K562 (cell line): ENCODE measurements around the gene GRB10. TPM values are rescaled to one million over a fixed set of nuclear protein-coding genes. Genes with fewer than 3 reads are reported as not detected.
A peak's percentile ranks its signal among the peaks of the same experiment; 100 is the strongest.

Experiments used
- ATAC-seq: fragments of 200-7000 bp; cut with Tn5 transposase; 3 replicates; pipeline ENCODE4 v1.9.1; 2020; ENCODE audit warnings: moderate library complexity
- BruUV-seq: library from RNA; stranded (reverse); fragments of 400-500 nt; replicated peaks from 2 replicates; lab custom pipeline; 2021; lab: Mats Ljungman, UMichigan
- CTCF ChIA-PET: fragments of 300-600 bp; formaldehyde crosslinking; extraction: SDS; loops from one replicate; lab custom pipeline; 2021; ENCODE audit warnings: low intra/inter-chr PET ratio; lab: Yijun Ruan, JAX
- POLR2A ChIA-PET: fragments of 300-600, 350-650 bp; sonication (Branson Sonifier 250); formaldehyde crosslinking; extraction: SDS; loops from one replicate; lab custom pipeline; 2021; ENCODE audit warnings: antibody characterized with exemption, inconsistent platforms; lab: Yijun Ruan, JAX
- DNase-seq, 4 experiments: peaks; one replicate each; pipeline versions ENCODE4 v3.0.0 to v3.0.0-alpha.2; 2011 to 2018; ENCODE audit warnings: low spot score in 3 of 4, mixed read lengths in 3 of 4; ENCODE audit errors: extremely low read depth in 1 of 4
- FAIRE-seq: peaks from 2 replicates; lab custom pipeline; 2011; peaks lifted over from hg19 to GRCh38; lab: Jason Lieb, UNC
- H2AFZ ChIP-seq: 2 replicates; pipeline ENCODE4 v1.6.0; 2011; ENCODE audit warnings: low read depth, low read length, control low read depth, inconsistent platforms
- H3K27ac ChIP-seq: fragments of 200-600 bp; 3 replicates; pipeline ENCODE4 v1.8.0; 2011; ENCODE audit warnings: low read depth, mild to moderate bottlenecking, control low read depth, inconsistent platforms, low read length, moderate library complexity, mixed read lengths; ENCODE audit errors: extremely low read depth
- H3K27me3 ChIP-seq, 2 experiments: fragments of 300-600 bp in 1 of 2; 2 replicates in 1 of 2; 3 replicates in 1 of 2; pipeline versions ENCODE4 v1.6.0 to v1.8.0; 2011; ENCODE audit warnings: inconsistent platforms in 2 of 2, low read length in 2 of 2, mild to moderate bottlenecking in 1 of 2, mixed read lengths in 1 of 2, moderate library complexity in 1 of 2; ENCODE audit not compliant: control insufficient read depth in 2 of 2, insufficient read depth in 2 of 2
- H3K36me3 ChIP-seq: fragments of 300-600 bp; 3 replicates; pipeline ENCODE4 v1.8.0; 2011; ENCODE audit warnings: mild to moderate bottlenecking, low read length, inconsistent platforms; ENCODE audit not compliant: control insufficient read depth, insufficient read depth
- H3K4me1 ChIP-seq, 2 experiments: fragments of 200-600 bp in 1 of 2; replicated peaks in 1 of 2; 2 replicates in 1 of 2; 3 replicates in 1 of 2; pipeline versions ENCODE4 v1.5.1 to v1.8.0; 2011; ENCODE audit warnings: inconsistent platforms in 2 of 2, low read length in 2 of 2, mild to moderate bottlenecking in 1 of 2, mixed read lengths in 1 of 2, moderate library complexity in 1 of 2; ENCODE audit not compliant: control insufficient read depth in 2 of 2, insufficient read depth in 2 of 2
- H3K4me2 ChIP-seq: 2 replicates; pipeline ENCODE4 v1.6.1; 2011; ENCODE audit warnings: low read length, control low read depth, inconsistent platforms, mixed read lengths; ENCODE audit not compliant: insufficient read depth
- H3K4me3 ChIP-seq: fragments of 200-600 bp; sonication (generic), shearing (Covaris generic); 2 replicates; pipeline ENCODE4 v1.5.1; 2016; ENCODE audit warnings: control low read depth, inconsistent platforms
- H3K79me2 ChIP-seq: fragments of 200-600 bp; 3 replicates; pipeline ENCODE4 v1.8.0; 2011; ENCODE audit warnings: low read length, inconsistent platforms; ENCODE audit not compliant: control insufficient read depth, insufficient read depth
- H3K9ac ChIP-seq, 2 experiments: 2 replicates each; pipeline versions ENCODE4 v1.6.0 to v1.6.1; 2011; ENCODE audit warnings: low read depth in 2 of 2, low read length in 2 of 2, control low read depth in 1 of 2, inconsistent platforms in 1 of 2, mild to moderate bottlenecking in 1 of 2, mixed read lengths in 1 of 2; ENCODE audit not compliant: insufficient read depth in 1 of 2
- H3K9me1 ChIP-seq: one replicate; pipeline ENCODE4 v1.6.0; 2011; ENCODE audit warnings: inconsistent platforms, mild to moderate bottlenecking, low read length, moderate library complexity; ENCODE audit not compliant: control insufficient read depth, insufficient read depth
- H3K9me3 ChIP-seq: replicated peaks from 2 replicates; pipeline ENCODE4 v1.5.1; 2011; ENCODE audit warnings: low read depth, low read length, inconsistent platforms; ENCODE audit not compliant: control insufficient read depth, insufficient read depth
- H4K20me1 ChIP-seq: replicated peaks from 2 replicates; pipeline ENCODE4 v1.6.1; 2011; ENCODE audit warnings: low read length, inconsistent platforms, mixed read lengths; ENCODE audit not compliant: control insufficient read depth, insufficient read depth
- ESRRA ChIP-seq: fragments of 450-650 bp; IDR thresholded peaks from 2 replicates; pipeline ENCODE4 v1.6.1; 2014; ENCODE audit warnings: low read depth, mild to moderate bottlenecking, moderate library complexity, borderline replicate concordance
- HMG20A ChIP-seq: fragments of 450-650 bp; formaldehyde crosslinking; conservative IDR thresholded peaks from 2 replicates; pipeline ENCODE4 v1.4.0; 2020; ENCODE audit warnings: mild to moderate bottlenecking, mixed read lengths
- KLF16 ChIP-seq: IDR thresholded peaks from 2 replicates; pipeline ENCODE4 v1.6.1; 2016; ENCODE audit warnings: antibody characterized with exemption
- RFX1 ChIP-seq: fragments of 450-650 bp; IDR thresholded peaks from 2 replicates; pipeline ENCODE4 v1.6.1; 2016; ENCODE audit warnings: mild to moderate bottlenecking, moderate library complexity
- TGIF2 ChIP-seq: sonication (generic); formaldehyde crosslinking; IDR thresholded peaks from 2 replicates; pipeline ENCODE4 v1.8.1; 2022; ENCODE audit warnings: mild to moderate bottlenecking, missing genetic modification reagents, moderate library complexity
- ZNF639 ChIP-seq, 2 experiments: fragments of 200-800 bp in 1 of 2; sonication (Bioruptor generic) in 1 of 2; sonication (generic) in 1 of 2; formaldehyde crosslinking in 1 of 2; IDR thresholded peaks in 1 of 2; conservative IDR thresholded peaks in 1 of 2; 2 replicates each; pipeline versions ENCODE4 v1.5.0 to v1.6.1; 2016 to 2020; ENCODE audit warnings: missing compliant biosample characterization in 1 of 2, missing genetic modification characterization in 1 of 2, missing genetic modification reagents in 1 of 2
- WGBS: fragments of 100-300 bp; shearing (Covaris generic); methylation state at CpG from one replicate; pipeline ENCODE4 v1.1.6; 2016; ENCODE audit warnings: low coverage, mixed read lengths; ENCODE audit not compliant: insufficient coverage; ENCODE audit errors: missing lambda C conversion rate; 5-methylcytosine and 5-hydroxymethylcytosine counted together
- in situ Hi-C: fragments of 300-500 bp; cut with MboI; formaldehyde crosslinking; loops from 4 replicates; pipeline ENCODE4 v1.15.0; 2018; ENCODE audit warnings: inconsistent platforms, mixed read lengths
- intact Hi-C: fragments of 100-400 bp; cut with micrococcal nuclease; formaldehyde crosslinking; loops from 2 replicates; pipeline ENCODE4 v1.14.2; 2022
- polyA plus RNA-seq, 8 experiments: library from polyadenylated mRNA; depleted of rRNA in 4 of 8; stranded (reverse) in 5 of 8; unstranded in 3 of 8; fragments of >200 nt; fragmentation: Nextera tagmentation in 2 of 8; fragmentation: Illumina TruSeq in 1 of 8; extraction: Ambion mirVana in 2 of 8; extraction: Trizol in 1 of 8; gene quantifications; 2 replicates each; pipeline versions ENCODE4 v1.2.1 to v1.2.3, GENCODE V29; 2011 to 2014; ENCODE audit warnings: inconsistent platforms in 1 of 8, missing spikeins in 1 of 8
- total RNA-seq, 7 experiments: library from RNA; depleted of rRNA in 6 of 7; stranded (reverse); fragments of >200 nt in 6 of 7; fragmentation: Illumina TruSeq in 2 of 7; extraction: Trizol in 2 of 7; gene quantifications; 2 replicates each; pipeline versions ENCODE4 v1.2.1 to v1.2.3, GENCODE V29; 2011 to 2021; ENCODE audit warnings: low replicate concordance in 1 of 7

Gene GRB10
- total and polyA plus RNA-seq, 9 of the 15 experiments (the other 6 are each of a cell fraction or from before 2014, with no cell fraction given), result 8.9 to 88.5 (median 40.7) TPM

GRCh38 chr7:50603287-50603686 is 179.4 kb downstream of the GRB10 start:
- FAIRE-seq, result no peak
- no peak for DNase-seq
- POLR2A ChIA-PET, result interaction anchor here (0.7 kb wide), 2 partner anchors 167 to 186 kb away, joined by 3 to 4 read pairs; no protein-coding TSS in a partner anchor
- no peak for ATAC-seq
- TF ChIP-seq RFX1 (peak; percentile 63), TGIF2 (CRISPR knock-in tag) (no peak)
- H3K36me3 ChIP-seq, result peaks cover 69% of the 10 kb centered on the region
- H3K9me1 ChIP-seq, result no peaks in the 10 kb centered on the region
- intact Hi-C loops, result no loop called here
- H3K9ac ChIP-seq, result no peak overlapping the region
- in situ Hi-C loops, result no loop called here
- H3K9me3 ChIP-seq, result no peaks in the 10 kb centered on the region
- CTCF ChIA-PET, result no interaction called here
- no peak overlapping the region for H3K27ac ChIP-seq
- no peaks in the 10 kb centered on the region for H3K27me3 ChIP-seq
- no peak overlapping the region for H3K4me2 ChIP-seq
- no peaks in the 10 kb centered on the region for H3K79me2 ChIP-seq
- no TSS peak for BruUV-seq
- no peaks in the 10 kb centered on the region; the same call in 1 of the 2 replicates for H4K20me1 ChIP-seq
- H3K4me3 ChIP-seq, result no peak overlapping the region
- WGBS, result 77% methylated on average over 7 of the region's 7 CpGs
- H3K4me1 ChIP-seq, result no peaks in the 10 kb centered on the region
- no peak overlapping the region for H2AFZ ChIP-seq

GRCh38 chr7:50599385-50599784 is 183.3 kb downstream of the GRB10 start:
- Histone ChIP-seq H3K4me2 (no peak overlapping the region), H3K4me1 (no peaks in the 10 kb centered on the region), H3K27ac (no peak overlapping the region), H3K9ac (no peak overlapping the region), H3K36me3 (peaks cover 66% of the 10 kb centered on the region), H3K9me3 (no peaks in the 10 kb centered on the region), H3K27me3 (no peaks in the 10 kb centered on the region), H3K4me3 (no peak overlapping the region), H3K79me2 (no peaks in the 10 kb centered on the region), H2AFZ (no peak overlapping the region), H3K9me1 (no peaks in the 10 kb centered on the region), H4K20me1 (no peaks in the 10 kb centered on the region; the same call in 1 of the 2 replicates)
- ATAC-seq (no peak), FAIRE-seq (no peak), DNase-seq (no peak)
- TF ChIP-seq KLF16 (no peak), ZNF639 (CRISPR knock-in tag; conservative IDR thresholded peaks at IDR 0.05 in 1 of 2, IDR thresholded peaks at IDR 0.05 in 1 of 2) (no peak), HMG20A (CRISPR knock-in tag) (no peak), ESRRA (no peak)
- 96% methylated on average over 12 of the region's 12 CpGs for WGBS
- POLR2A ChIA-PET, result interaction anchor here (0.7 to 1.2 kb wide), 2 partner anchors 8 to 17 kb away, joined by 3 read pairs; no protein-coding TSS in a partner anchor
- no TSS peak for BruUV-seq
- CTCF ChIA-PET, result no interaction called here
- intact Hi-C loops (no loop called here), in situ Hi-C loops (no loop called here)
